NT2/D1 (cell line): ENCODE data around the gene MYO1E.

ENCODE experiments used
- SUZ12 ChIP-seq: IDR thresholded peaks from 2 replicates; pipeline ENCODE4 v1.6.1; 2011; ENCODE audit not compliant: insufficient read length, insufficient read depth; ENCODE audit errors: extremely low read depth
- YY1 ChIP-seq: IDR thresholded peaks from 2 replicates; pipeline ENCODE4 v1.6.1; 2011; ENCODE audit not compliant: insufficient read length, insufficient read depth
- ZNF274 ChIP-seq: IDR thresholded peaks from 2 replicates; pipeline ENCODE4 v1.6.1; 2011; ENCODE audit warnings: mild to moderate bottlenecking, low read depth, low read length

GRCh38 chr15:59294574-59295260 is 78.0 kb downstream of the MYO1E start:
- no peak for TF ChIP-seq ZNF274
- TF ChIP-seq SUZ12 = no peak
- TF ChIP-seq YY1 = no peak
